H9 (cell line): ENCODE data around the gene TMEM204. TPM values are rescaled to one million over a fixed set of nuclear protein-coding genes. Genes with fewer than 3 reads are reported as not detected.

Experiments used
- DNase-seq: peaks from one replicate; pipeline ENCODE4 v3.0.0-alpha.2; 2017
- H2AFZ ChIP-seq: one replicate; pipeline ENCODE4 v1.6.1; 2013; ENCODE audit warnings: mild to moderate bottlenecking, low read length, control low read depth, moderate library complexity
- H2AK5ac ChIP-seq: 2 replicates; pipeline ENCODE4 v1.6.1; 2013; ENCODE audit warnings: low read length, control low read depth, mixed read lengths; ENCODE audit not compliant: insufficient read length
- H2BK120ac ChIP-seq: one replicate; pipeline ENCODE4 v1.6.1; 2013; ENCODE audit warnings: low read depth, mild to moderate bottlenecking, low read length, control low read depth, inconsistent platforms; ENCODE audit not compliant: poor library complexity, severe bottlenecking
- H2BK12ac ChIP-seq: 2 replicates; pipeline ENCODE4 v1.6.1; 2013; ENCODE audit warnings: low read length, control low read depth, mixed read lengths, low read depth; ENCODE audit not compliant: insufficient read length
- H2BK15ac ChIP-seq: 2 replicates; pipeline ENCODE4 v1.6.1; 2013; ENCODE audit warnings: low read depth, low read length, control low read depth
- H2BK20ac ChIP-seq: one replicate; pipeline ENCODE4 v1.6.1; 2013; ENCODE audit warnings: low read depth, mild to moderate bottlenecking, low read length, control low read depth, inconsistent platforms; ENCODE audit not compliant: poor library complexity, severe bottlenecking
- H2BK5ac ChIP-seq: 2 replicates; pipeline ENCODE4 v1.6.1; 2013; ENCODE audit warnings: low read length, control low read depth, mixed read lengths; ENCODE audit not compliant: insufficient read length
- H3K14ac ChIP-seq: 2 replicates; pipeline ENCODE4 v1.6.1; 2013; ENCODE audit warnings: low read length, control low read depth; ENCODE audit not compliant: insufficient read depth
- H3K18ac ChIP-seq: 2 replicates; pipeline ENCODE4 v1.6.1; 2013; ENCODE audit warnings: low read depth, mild to moderate bottlenecking, mixed read lengths, low read length, control low read depth; ENCODE audit not compliant: insufficient read length
- H3K23ac ChIP-seq: 2 replicates; pipeline ENCODE4 v1.6.1; 2013; ENCODE audit warnings: low read length, control low read depth, mixed read lengths, low read depth; ENCODE audit not compliant: insufficient read length
- H3K23me2 ChIP-seq: 2 replicates; pipeline ENCODE4 v1.6.1; 2013; ENCODE audit warnings: low read depth, mild to moderate bottlenecking, mixed read lengths, low read length, control low read depth; ENCODE audit not compliant: insufficient read length, poor library complexity, severe bottlenecking
- H3K27ac ChIP-seq: 2 replicates; pipeline ENCODE4 v1.5.1; 2013; ENCODE audit warnings: low read length, control low read depth, mixed read lengths, low read depth; ENCODE audit not compliant: insufficient read length
- H3K27me3 ChIP-seq: 2 replicates; pipeline ENCODE4 v1.6.1; 2013; ENCODE audit warnings: low read length, control low read depth, inconsistent platforms; ENCODE audit not compliant: insufficient read depth
- H3K4ac ChIP-seq: 2 replicates; pipeline ENCODE4 v1.6.1; 2013; ENCODE audit warnings: low read depth, mild to moderate bottlenecking, control low read depth, inconsistent platforms, low read length, moderate library complexity
- H3K4me1 ChIP-seq: 2 replicates; pipeline ENCODE4 v1.6.1; 2013; ENCODE audit warnings: low read length, control low read depth, inconsistent platforms; ENCODE audit not compliant: insufficient read depth
- H3K4me2 ChIP-seq: 2 replicates; pipeline ENCODE4 v1.6.1; 2013; ENCODE audit warnings: low read length, control low read depth, mixed read lengths; ENCODE audit not compliant: insufficient read length, insufficient read depth
- H3K56ac ChIP-seq: 2 replicates; pipeline ENCODE4 v1.6.1; 2013; ENCODE audit warnings: low read depth, mild to moderate bottlenecking, mixed read lengths, low read length, control low read depth; ENCODE audit not compliant: insufficient read length
- H3K79me1 ChIP-seq: 2 replicates; pipeline ENCODE4 v1.6.1; 2013; ENCODE audit warnings: low read depth, mild to moderate bottlenecking, moderate library complexity, low read length, control low read depth, inconsistent platforms; ENCODE audit not compliant: insufficient read depth, poor library complexity, severe bottlenecking
- H3K79me2 ChIP-seq: 2 replicates; pipeline ENCODE4 v1.6.1; 2013; ENCODE audit warnings: low read length, control low read depth, inconsistent platforms; ENCODE audit not compliant: insufficient read depth
- H3K9ac ChIP-seq: 2 replicates; pipeline ENCODE4 v1.6.1; 2013; ENCODE audit warnings: low read length, control low read depth, mixed read lengths; ENCODE audit not compliant: insufficient read length; ENCODE audit errors: extremely low read depth
- H3K9me3 ChIP-seq: one replicate; pipeline ENCODE4 v1.6.1; 2013; ENCODE audit warnings: low read depth, low read length, inconsistent platforms; ENCODE audit not compliant: control insufficient read depth
- H3T11ph ChIP-seq: one replicate; pipeline ENCODE4 v1.6.1; 2013; ENCODE audit warnings: mild to moderate bottlenecking, low read length, control low read depth, inconsistent platforms
- H4K20me1 ChIP-seq: one replicate; pipeline ENCODE4 v1.6.1; 2013; ENCODE audit not compliant: control insufficient read depth, insufficient read length, insufficient read depth
- H4K5ac ChIP-seq: 2 replicates; pipeline ENCODE4 v1.6.1; 2013; ENCODE audit warnings: low read depth, mild to moderate bottlenecking, mixed read lengths, low read length, control low read depth; ENCODE audit not compliant: insufficient read length
- H4K8ac ChIP-seq: replicated peaks from 2 replicates; pipeline ENCODE4 v1.6.1; 2013; ENCODE audit warnings: low read length, control low read depth, mixed read lengths, low read depth; ENCODE audit not compliant: insufficient read length
- H4K91ac ChIP-seq: 2 replicates; pipeline ENCODE4 v1.6.1; 2013; ENCODE audit warnings: low read depth, mild to moderate bottlenecking, moderate library complexity, mixed read lengths, low read length, control low read depth; ENCODE audit not compliant: insufficient read length
- H3K27ac Mint-ChIP-seq, 3 experiments: 2 replicates in 2 of 3; 3 replicates in 1 of 3; pipeline ENCODE4 v1.8.0; 2020 to 2021; ENCODE audit warnings: mixed read lengths in 3 of 3, mild to moderate bottlenecking in 1 of 3, moderate library complexity in 1 of 3
- H3K27me3 Mint-ChIP-seq: 2 replicates; pipeline ENCODE4 v1.8.0; 2021; ENCODE audit warnings: low read depth, mild to moderate bottlenecking, moderate library complexity, mixed read lengths
- H3K36me3 Mint-ChIP-seq, 3 experiments: 2 replicates in 2 of 3; 3 replicates in 1 of 3; pipeline ENCODE4 v1.8.0; 2020 to 2021; ENCODE audit warnings: low read depth in 3 of 3, mixed read lengths in 3 of 3; ENCODE audit not compliant: insufficient read depth in 1 of 3
- H3K4me1 Mint-ChIP-seq, 2 experiments: 2 replicates each; pipeline ENCODE4 v1.8.0; 2020; ENCODE audit warnings: mixed read lengths in 2 of 2
- H3K4me3 Mint-ChIP-seq, 2 experiments: 2 replicates in 1 of 2; 3 replicates in 1 of 2; pipeline ENCODE4 v1.8.0; 2020 to 2021; ENCODE audit warnings: mild to moderate bottlenecking in 2 of 2, mixed read lengths in 2 of 2, moderate library complexity in 1 of 2
- H3K9me3 Mint-ChIP-seq, 2 experiments: 2 replicates in 1 of 2; 3 replicates in 1 of 2; pipeline ENCODE4 v1.8.0; 2020; ENCODE audit warnings: mild to moderate bottlenecking in 2 of 2, mixed read lengths in 2 of 2, moderate library complexity in 1 of 2
- WGBS: extraction: QIAGEN DNeasy Blood & Tissue Kit; methylation state at CpG from one replicate; pipeline ENCODE4 v1.1.7; 2013; ENCODE audit warnings: missing lambda C conversion rate, low lambda C conversion rate, mixed read lengths; ENCODE audit not compliant: insufficient read length; ENCODE audit errors: extremely low coverage; 5-methylcytosine and 5-hydroxymethylcytosine counted together
- total RNA-seq: library from RNA; stranded (reverse); gene quantifications from 2 replicates; pipeline ENCODE4 v1.2.1, GENCODE V29; 2021
- TF ChIP-seq, protein P1 (sequence below): fragments of 200-600 bp; sonication (generic); conservative IDR thresholded peaks from 3 replicates; pipeline ENCODE4 v1.8.0; 2021; ENCODE audit warnings: antibody characterized with exemption, mild to moderate bottlenecking

Gene TMEM204
- total RNA-seq, 1 experiment from 2014 or later: not detected

DNA sequence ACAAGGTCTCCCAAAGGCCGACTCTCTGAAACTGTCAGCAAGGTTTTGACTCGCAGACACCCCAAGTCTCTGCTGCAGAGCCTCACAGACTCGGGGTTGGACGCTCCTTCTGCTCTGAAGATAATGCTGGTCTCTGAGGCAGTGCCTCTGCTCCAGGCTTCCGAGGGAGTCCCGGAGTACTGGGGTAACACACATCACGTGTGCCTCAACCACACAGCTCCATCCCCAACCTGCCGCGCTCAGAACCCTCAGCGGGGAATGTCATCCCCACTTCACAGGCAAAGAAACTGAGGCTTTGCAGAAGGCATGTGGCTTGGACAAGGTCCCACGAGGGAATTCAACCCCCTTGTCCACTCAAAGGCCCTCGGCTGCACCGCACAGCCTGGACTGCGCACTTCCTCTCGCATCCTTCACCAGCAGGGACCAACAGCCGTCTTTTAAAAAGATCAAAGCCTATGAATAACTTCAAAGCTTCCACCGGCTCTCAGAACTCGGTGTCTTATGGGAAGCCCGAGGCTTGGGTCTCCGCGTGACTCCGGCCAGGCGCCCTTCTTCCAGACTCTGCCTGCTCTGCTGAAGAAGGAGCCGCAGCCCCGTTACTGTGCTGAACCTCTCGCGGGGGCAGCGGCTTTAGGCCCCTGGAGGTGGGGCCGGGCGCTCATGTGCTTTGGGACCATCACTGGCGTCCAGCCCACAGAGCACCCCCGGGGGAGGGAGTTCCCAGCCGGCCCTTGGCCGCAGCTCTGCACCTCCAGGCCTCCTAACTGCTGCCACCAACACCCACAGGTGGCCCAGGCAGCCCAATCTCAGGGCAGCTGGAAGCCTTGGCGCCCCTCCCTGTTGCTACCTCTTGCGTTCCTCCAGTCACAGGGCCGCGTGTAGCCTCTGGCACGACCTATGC is 2.2 kb downstream of the TMEM204 start:
- no CpG with 5 or more reads among the region's 39 CpGs for WGBS
- Mint-ChIP-seq H3K27me3 (no peaks in the 10 kb centered on the region), H3K4me3 (no peak overlapping the region), H3K9me3 (no peaks in the 10 kb centered on the region), H3K27ac (no peak overlapping the region), H3K4me1 (no peaks in the 10 kb centered on the region), H3K36me3 (no peaks in the 10 kb centered on the region; a peak in 1 of 7 replicates)
- Histone ChIP-seq H2AFZ (no peak overlapping the region), H3K27me3 (no peaks in the 10 kb centered on the region; the same call in 1 of the 2 replicates), H3K56ac (no peak overlapping the region), H3K9me3 (no peaks in the 10 kb centered on the region), H3K14ac (no peak overlapping the region), H3K23ac (no peak overlapping the region), H2BK5ac (no peak overlapping the region), H4K20me1 (no peaks in the 10 kb centered on the region), H3K79me2 (no peaks in the 10 kb centered on the region), H3K27ac (no peak overlapping the region), H2BK20ac (no peak overlapping the region), H2AK5ac (no peak overlapping the region), H3K23me2 (no peaks in the 10 kb centered on the region), H3K4ac (no peak overlapping the region), H4K91ac (no peak overlapping the region), H3K79me1 (no peaks in the 10 kb centered on the region), H4K8ac (no peak overlapping the region), H2BK12ac (no peak overlapping the region), H3K9ac (no peak overlapping the region), H4K5ac (no peak overlapping the region), H3T11ph (no peak overlapping the region), H2BK15ac (no peak overlapping the region), H3K18ac (no peak overlapping the region), H3K4me2 (no peak overlapping the region), H3K4me1 (no peaks in the 10 kb centered on the region), H2BK120ac (no peak overlapping the region)
- DNase-seq: no peak
- TF ChIP-seq, protein P1, sequence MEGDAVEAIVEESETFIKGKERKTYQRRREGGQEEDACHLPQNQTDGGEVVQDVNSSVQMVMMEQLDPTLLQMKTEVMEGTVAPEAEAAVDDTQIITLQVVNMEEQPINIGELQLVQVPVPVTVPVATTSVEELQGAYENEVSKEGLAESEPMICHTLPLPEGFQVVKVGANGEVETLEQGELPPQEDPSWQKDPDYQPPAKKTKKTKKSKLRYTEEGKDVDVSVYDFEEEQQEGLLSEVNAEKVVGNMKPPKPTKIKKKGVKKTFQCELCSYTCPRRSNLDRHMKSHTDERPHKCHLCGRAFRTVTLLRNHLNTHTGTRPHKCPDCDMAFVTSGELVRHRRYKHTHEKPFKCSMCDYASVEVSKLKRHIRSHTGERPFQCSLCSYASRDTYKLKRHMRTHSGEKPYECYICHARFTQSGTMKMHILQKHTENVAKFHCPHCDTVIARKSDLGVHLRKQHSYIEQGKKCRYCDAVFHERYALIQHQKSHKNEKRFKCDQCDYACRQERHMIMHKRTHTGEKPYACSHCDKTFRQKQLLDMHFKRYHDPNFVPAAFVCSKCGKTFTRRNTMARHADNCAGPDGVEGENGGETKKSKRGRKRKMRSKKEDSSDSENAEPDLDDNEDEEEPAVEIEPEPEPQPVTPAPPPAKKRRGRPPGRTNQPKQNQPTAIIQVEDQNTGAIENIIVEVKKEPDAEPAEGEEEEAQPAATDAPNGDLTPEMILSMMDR: no peak
